Mononuclear cell (primary cell): ENCODE data around the gene DISP1. TPM values are rescaled to one million over a fixed set of nuclear protein-coding genes. Genes with fewer than 3 reads are reported as not detected.

Experiments
- H3K27me3 ChIP-seq: 2 replicates; pipeline ENCODE4 v1.6.0; 2011; ENCODE audit warnings: low read length, control low read depth; ENCODE audit not compliant: insufficient read depth
- H3K4me1 ChIP-seq: 2 replicates; pipeline ENCODE4 v1.5.1; 2011; ENCODE audit warnings: mild to moderate bottlenecking, low read length, control low read depth; ENCODE audit not compliant: insufficient read depth
- H3K4me3 ChIP-seq: 2 replicates; pipeline ENCODE4 v1.5.1; 2011; ENCODE audit warnings: mild to moderate bottlenecking, low read length, moderate library complexity
- H3K9me3 ChIP-seq: 2 replicates; pipeline ENCODE4 v1.5.1; 2011; ENCODE audit warnings: low read depth, mild to moderate bottlenecking, control low read depth, low read length
- total RNA-seq: library from RNA; depleted of rRNA; stranded (reverse); fragments of >200 nt; gene quantifications from one replicate; pipeline ENCODE4 v1.2.3, GENCODE V29; 2012

DISP1 gene
- total RNA-seq, 1 donor: 0.73 TPM

GRCh38 chr1:222787729-222788128, 27.1 kb upstream of the DISP1 start:
- H3K27me3 ChIP-seq: no peaks in the 10 kb centered on the region
- H3K4me3 ChIP-seq: no peak overlapping the region
- H3K4me1 ChIP-seq: no peaks in the 10 kb centered on the region
- no peaks in the 10 kb centered on the region for H3K9me3 ChIP-seq

DNA sequence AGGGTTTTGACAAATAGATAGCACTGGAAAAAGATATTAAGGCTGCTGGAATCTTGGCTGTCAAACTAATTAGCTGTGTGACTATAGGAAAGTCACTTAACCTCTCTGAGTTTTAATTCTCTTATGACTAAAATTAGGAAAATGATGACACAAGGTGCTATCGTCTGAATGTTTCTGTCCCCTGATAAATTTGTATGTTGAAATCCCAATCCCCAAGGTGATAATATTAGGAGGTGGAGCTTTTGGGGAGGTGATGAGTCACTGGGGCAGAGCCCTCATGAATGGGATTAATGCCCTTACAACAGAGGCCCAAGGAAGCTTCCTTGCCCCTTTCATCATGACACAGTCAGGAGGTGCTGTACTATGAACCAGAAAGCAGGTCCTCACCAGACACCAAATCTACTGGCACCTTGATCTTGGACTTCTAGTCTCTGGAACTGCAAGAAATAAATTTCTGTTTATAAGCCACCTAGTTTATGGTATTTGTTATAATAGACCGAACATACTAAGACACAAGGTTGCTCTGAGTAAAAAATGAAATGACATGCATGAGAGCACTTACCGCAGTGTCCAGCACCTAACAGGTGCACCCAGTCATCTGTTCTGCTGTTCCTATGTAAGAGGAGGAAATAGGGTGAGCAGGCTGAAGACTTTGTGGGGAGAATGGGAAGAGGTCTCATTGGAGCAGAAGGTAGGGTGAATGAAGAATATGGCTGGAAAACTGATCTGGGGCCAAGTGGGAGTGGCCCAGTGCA, 26.3 kb upstream of the DISP1 start:
- H3K4me3 ChIP-seq: no peak overlapping the region
- no peaks in the 10 kb centered on the region for H3K27me3 ChIP-seq
- no peaks in the 10 kb centered on the region for H3K4me1 ChIP-seq
- H3K9me3 ChIP-seq: no peaks in the 10 kb centered on the region

DNA sequence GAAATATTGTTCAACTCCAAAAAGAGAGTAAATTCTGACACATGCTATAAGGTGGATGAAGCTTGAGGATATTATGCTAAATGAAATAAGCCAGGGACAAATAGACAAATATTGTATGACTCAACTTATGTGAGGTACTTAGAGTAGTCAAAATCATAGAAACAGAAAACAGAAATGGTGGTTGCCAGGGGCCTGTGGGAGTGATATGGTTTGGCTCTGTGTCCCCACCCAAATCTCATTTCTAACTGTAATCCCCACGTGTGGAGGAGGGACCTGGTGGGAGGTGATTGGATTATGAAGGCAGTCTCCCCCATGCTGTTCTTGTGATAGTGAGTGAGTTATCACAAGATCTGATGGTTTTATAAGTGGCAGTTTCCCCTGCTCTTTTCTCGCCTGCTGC, 24.7 kb upstream of the DISP1 start:
- H3K9me3 ChIP-seq: no peaks in the 10 kb centered on the region
- no peaks in the 10 kb centered on the region for H3K4me1 ChIP-seq
- no peak overlapping the region for H3K4me3 ChIP-seq
- no peaks in the 10 kb centered on the region for H3K27me3 ChIP-seq

DNA sequence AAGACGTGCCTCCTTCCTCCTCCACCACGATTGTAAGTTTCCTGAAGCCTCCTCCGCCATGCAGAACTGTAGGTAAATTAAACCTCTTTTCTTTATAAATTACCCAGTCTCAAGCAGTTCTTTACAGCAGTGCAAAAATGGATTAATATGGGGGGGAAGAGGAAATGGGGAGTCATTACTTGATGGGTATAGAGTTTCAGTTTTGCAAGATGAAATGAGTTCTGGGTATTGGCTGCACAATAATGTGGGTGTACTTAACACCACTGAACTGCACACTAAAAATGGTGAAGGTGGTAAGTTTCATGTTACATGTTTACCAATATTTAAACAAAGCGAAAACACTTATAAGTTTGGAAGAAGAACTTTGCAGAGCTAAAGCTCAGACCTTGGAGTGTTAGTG, 24.3 kb upstream of the DISP1 start:
- no peaks in the 10 kb centered on the region for H3K4me1 ChIP-seq
- H3K9me3 ChIP-seq: no peaks in the 10 kb centered on the region
- H3K4me3 ChIP-seq: no peak overlapping the region
- no peaks in the 10 kb centered on the region for H3K27me3 ChIP-seq

- Histone ChIP-seq H3K27me3 (no peaks in the 10 kb centered on the region), H3K9me3 (no peaks in the 10 kb centered on the region), H3K4me1 (no peaks in the 10 kb centered on the region), H3K4me3 (no peak overlapping the region)
Measured at GRCh38 chr1:222791006-222791710, 23.7 kb upstream of the DISP1 start.

DNA sequence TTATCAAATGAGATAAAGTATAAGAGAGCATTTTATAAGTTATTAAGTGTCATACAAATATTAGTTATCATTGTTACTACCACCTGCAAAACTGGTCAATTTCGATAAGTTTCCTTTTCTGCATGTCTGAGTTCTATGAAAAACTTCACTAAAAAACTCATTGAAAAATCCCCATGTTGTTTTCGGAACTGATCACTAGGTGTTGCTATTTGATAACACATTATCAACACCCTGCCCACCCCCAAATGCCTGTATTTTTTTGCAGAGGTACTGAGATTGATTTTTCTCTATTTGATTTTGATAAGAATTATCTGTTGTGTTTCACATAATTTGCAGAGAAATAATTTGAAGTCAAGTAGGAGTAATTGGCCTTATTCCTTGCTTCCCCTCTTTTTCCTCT, 22.1 kb upstream of the DISP1 start:
- no peaks in the 10 kb centered on the region for H3K27me3 ChIP-seq
- H3K4me1 ChIP-seq: no peaks in the 10 kb centered on the region
- H3K4me3 ChIP-seq: no peak overlapping the region
- no peaks in the 10 kb centered on the region for H3K9me3 ChIP-seq

DNA sequence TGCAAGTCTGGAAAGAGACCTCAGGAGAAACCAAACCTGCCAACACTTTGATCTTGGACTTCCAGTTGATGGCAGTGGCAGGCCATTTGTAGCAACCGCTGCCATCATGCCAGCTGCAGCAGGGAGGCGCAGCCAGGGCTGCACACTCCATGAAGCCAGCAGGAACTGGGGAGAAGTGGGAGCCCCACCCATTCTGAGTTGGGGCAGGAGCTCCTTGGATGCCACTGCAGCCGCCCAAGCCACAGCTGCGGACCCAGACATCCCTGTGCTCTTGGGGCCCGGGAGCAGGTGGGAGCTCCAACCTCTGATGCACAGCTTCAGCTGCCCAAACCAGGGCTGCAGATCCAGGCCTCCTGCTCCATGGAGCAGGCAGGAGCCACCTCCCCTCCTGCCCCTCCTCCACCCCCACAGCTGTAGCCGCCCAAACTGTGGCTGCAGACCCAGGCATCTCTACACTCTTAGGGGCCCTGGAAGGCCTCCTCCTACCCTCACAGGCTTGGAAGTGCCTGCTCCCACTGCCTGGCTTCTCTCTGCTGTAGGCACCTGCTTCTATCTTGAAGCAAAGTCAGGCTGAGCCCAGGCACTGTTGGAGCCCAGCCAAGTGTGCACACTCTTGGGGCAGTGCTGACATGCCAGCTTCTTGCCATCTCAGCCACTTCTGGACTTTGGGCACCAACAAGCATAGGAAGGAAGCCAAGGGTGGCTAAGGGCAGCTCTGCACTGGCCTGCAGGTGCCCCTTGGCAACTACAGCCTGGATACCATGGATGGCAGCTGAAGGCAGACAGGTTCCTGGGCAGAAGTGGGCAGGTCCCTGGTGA, 20.0 kb upstream of the DISP1 start:
- Histone ChIP-seq H3K27me3 (no peaks in the 10 kb centered on the region), H3K4me3 (no peak overlapping the region)

DNA sequence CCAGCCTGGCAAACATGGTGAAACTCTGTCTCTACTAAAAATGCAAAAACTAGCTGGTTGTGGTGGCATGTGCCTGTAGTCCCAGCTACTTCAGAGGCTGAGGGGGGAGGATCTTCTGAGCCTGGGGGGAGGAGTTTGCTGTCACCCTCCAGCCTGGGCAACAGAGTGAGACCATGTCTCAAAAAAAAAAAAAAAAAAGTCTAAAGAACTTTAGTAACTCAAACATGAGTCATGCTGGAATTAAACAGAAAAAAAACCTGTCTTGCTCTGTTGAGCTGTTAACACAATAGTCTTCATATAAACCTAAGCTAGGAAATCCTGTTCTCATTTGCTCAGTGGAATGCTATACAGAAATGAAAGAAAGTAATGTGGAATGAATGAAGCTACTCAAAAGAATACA, 16.7 kb upstream of the DISP1 start:
- Histone ChIP-seq H3K4me1 (peaks cover 6% of the 10 kb centered on the region), H3K4me3 (no peak overlapping the region), H3K9me3 (no peaks in the 10 kb centered on the region), H3K27me3 (peaks cover 3% of the 10 kb centered on the region)

More for the DNA sequence above, 20.0 kb upstream of the DISP1 start:
- Histone ChIP-seq H3K4me1 (peaks cover 6% of the 10 kb centered on the region), H3K9me3 (no peaks in the 10 kb centered on the region)

- Histone ChIP-seq H3K4me3 (no peak overlapping the region), H3K4me1 (peaks cover 6% of the 10 kb centered on the region), H3K9me3 (no peaks in the 10 kb centered on the region), H3K27me3 (peaks cover 3% of the 10 kb centered on the region)
Measured at GRCh38 chr1:222798975-222799374, 15.9 kb upstream of the DISP1 start.

- no peak overlapping the region for H3K4me3 ChIP-seq
- peaks cover 3% of the 10 kb centered on the region for H3K27me3 ChIP-seq
- H3K4me1 ChIP-seq: peaks cover 6% of the 10 kb centered on the region
- H3K9me3 ChIP-seq: no peaks in the 10 kb centered on the region
Measured at GRCh38 chr1:222801067-222801466, 13.8 kb upstream of the DISP1 start.

DNA sequence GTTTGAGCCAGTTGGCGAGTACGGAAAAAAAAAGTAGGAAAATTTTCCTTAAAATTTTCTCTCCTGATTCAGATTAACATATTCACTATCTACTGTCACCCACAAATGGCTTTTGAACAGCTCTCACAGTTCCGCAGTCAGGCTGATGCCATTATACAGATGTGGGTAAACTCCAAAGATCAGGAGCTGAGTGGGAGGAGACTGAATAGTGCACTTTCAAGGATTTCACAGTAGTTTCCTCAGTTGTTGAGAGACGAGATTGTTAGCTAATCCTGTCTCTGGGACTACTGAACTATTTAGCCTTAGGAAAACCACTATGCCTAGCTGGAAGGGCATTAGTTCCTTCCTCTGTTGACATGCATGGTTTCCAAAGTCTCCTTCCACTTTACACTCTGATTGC, 3.2 kb upstream of the DISP1 start:
- Histone ChIP-seq H3K27me3 (no peaks in the 10 kb centered on the region), H3K4me1 (peaks cover 14% of the 10 kb centered on the region), H3K9me3 (no peaks in the 10 kb centered on the region), H3K4me3 (no peak overlapping the region)

DNA sequence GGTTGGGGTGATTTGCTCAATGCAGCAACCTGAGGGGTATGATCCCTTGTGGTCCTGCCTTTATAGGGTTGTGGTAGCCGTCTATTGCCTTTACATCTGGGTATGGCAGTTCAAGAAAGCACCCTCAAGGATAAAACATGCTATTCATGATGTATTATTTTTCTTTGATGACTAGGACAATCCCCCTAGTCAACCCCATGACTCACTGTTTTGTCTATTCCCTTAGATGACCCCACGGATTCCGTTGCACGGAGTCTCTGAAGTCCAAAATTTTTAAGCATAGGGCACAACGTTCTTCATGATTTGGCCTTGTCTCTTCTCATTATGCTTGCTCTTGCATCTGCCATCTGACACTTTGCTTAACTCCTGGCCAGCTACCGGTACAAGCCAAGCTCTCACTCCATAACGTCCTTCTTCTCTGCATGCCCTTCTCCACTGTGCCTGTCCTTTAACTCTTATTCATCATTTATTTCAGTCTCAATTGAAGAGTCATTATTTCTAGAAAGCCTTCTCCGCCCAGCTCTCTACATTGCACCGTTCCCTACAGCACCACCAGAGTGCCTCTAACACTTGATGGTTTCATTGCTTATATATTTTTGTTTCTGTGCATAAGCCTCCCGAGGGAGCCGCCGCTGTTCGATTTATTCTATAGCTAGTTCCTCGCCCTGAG, 838 bp upstream of the DISP1 start:
- Histone ChIP-seq H3K4me3 (peak overlapping the region; percentile 79), H3K4me1 (peaks cover 18% of the 10 kb centered on the region), H3K9me3 (no peaks in the 10 kb centered on the region), H3K27me3 (no peaks in the 10 kb centered on the region)

GRCh38 chr1:222815440-222815765, 564 bp downstream of the DISP1 start:
- peak overlapping the region; percentile 79 for H3K4me3 ChIP-seq

DNA sequence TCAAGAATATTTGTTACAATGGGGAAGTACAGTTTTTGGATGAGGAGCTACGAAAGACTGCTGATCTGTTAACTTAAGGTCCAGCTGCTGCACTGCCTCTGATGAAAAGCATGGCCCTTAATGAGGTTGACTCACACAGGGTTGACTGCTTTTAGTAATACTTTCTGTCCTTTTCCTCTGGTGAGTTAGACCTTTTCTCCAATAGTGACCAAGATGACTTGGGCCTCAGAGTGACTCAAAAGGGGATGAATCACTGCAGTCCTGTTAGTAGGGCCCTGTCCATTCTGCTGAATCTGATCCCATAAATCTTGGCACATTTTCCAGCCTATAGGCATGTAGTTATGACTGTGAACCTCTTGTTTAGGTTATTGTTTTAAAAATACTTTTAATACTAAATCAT, 2.7 kb downstream of the DISP1 start:
- H3K27me3 ChIP-seq: no peaks in the 10 kb centered on the region
- no peaks in the 10 kb centered on the region for H3K9me3 ChIP-seq
- peaks cover 18% of the 10 kb centered on the region for H3K4me1 ChIP-seq
- H3K4me3 ChIP-seq: no peak overlapping the region

More at GRCh38 chr1:222815440-222815765, 564 bp downstream of the DISP1 start:
- no peaks in the 10 kb centered on the region for H3K27me3 ChIP-seq
- no peaks in the 10 kb centered on the region for H3K9me3 ChIP-seq
- H3K4me1 ChIP-seq: peaks cover 18% of the 10 kb centered on the region

DNA sequence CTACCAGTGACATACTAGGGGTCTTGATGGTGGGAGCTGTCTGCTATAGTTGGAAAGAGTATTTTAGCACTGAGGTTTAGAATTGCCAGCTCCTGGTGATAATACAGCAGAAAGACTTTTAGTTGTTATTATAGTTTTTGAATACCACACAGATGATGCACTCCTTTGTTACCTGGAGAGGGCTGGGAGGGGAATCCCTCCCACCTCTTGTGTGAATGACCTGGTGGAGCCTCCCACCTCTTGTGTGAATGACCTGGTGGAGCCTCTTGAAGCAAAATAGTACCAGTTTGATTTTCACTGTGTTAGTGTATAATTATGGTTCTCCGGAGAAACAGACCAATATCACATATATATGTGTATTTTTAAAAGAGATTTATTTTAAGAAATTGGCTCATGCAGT, 3.3 kb downstream of the DISP1 start:
- H3K4me1 ChIP-seq: peaks cover 18% of the 10 kb centered on the region
- no peak overlapping the region for H3K4me3 ChIP-seq
- no peaks in the 10 kb centered on the region for H3K9me3 ChIP-seq
- H3K27me3 ChIP-seq: no peaks in the 10 kb centered on the region
